ENCODE results near the gene RALGAPA2.
A peak's percentile ranks its signal among the peaks of the same experiment; 100 is the strongest.

The RALGAPA2 gene

GRCh38 chr20:20630551-20630950 is 81.9 kb downstream of the RALGAPA2 start:
- DNase-seq (ENCODE audit: low spot score), result no peak

- no peak for DNase-seq (ENCODE audit: low spot score)
Measured at GRCh38 chr20:20629556-20630188, 82.8 kb downstream of the RALGAPA2 start.

- DNase-seq (ENCODE audit: low spot score), result no peak
Measured at GRCh38 chr20:20628314-20628713, 84.1 kb downstream of the RALGAPA2 start.

GRCh38 chr20:20627471-20627870 is 85.0 kb downstream of the RALGAPA2 start:
- DNase-seq (ENCODE audit: low spot score), result no peak

- DNase-seq (ENCODE audit: low spot score), result no peak
Measured at GRCh38 chr20:20624914-20625313, 87.5 kb downstream of the RALGAPA2 start.

- no peak for DNase-seq (ENCODE audit: low spot score)
Measured at GRCh38 chr20:20621195-20621594, 91.2 kb downstream of the RALGAPA2 start.

GRCh38 chr20:20614391-20614790 is 98.1 kb downstream of the RALGAPA2 start:
- DNase-seq (ENCODE audit: low spot score), result no peak

- no peak for DNase-seq (ENCODE audit: low spot score)
Measured at GRCh38 chr20:20612251-20612650, 100.2 kb downstream of the RALGAPA2 start.

- DNase-seq (ENCODE audit: low spot score), result no peak
Measured at GRCh38 chr20:20611167-20611566, 101.3 kb downstream of the RALGAPA2 start.

GRCh38 chr20:20609522-20609921 is 102.9 kb downstream of the RALGAPA2 start:
- DNase-seq (ENCODE audit: low spot score), result no peak

GRCh38 chr20:20608641-20609040 is 103.8 kb downstream of the RALGAPA2 start:
- no peak for DNase-seq (ENCODE audit: low spot score)

GRCh38 chr20:20608041-20608440 is 104.4 kb downstream of the RALGAPA2 start:
- DNase-seq (ENCODE audit: low spot score), result no peak

- no peak for DNase-seq (ENCODE audit: low spot score)
Measured at GRCh38 chr20:20606881-20607280, 105.6 kb downstream of the RALGAPA2 start.

GRCh38 chr20:20606050-20606449 is 106.4 kb downstream of the RALGAPA2 start:
- DNase-seq (ENCODE audit: low spot score), result no peak

- DNase-seq (ENCODE audit: low spot score), result no peak
Measured at GRCh38 chr20:20604907-20605306, 107.5 kb downstream of the RALGAPA2 start.

- no peak for DNase-seq (ENCODE audit: low spot score)
Measured at GRCh38 chr20:20604357-20604756, 108.1 kb downstream of the RALGAPA2 start.

GRCh38 chr20:20603339-20603990 is 109.0 kb downstream of the RALGAPA2 start:
- DNase-seq (ENCODE audit: low spot score), result peak; percentile 24

- DNase-seq (ENCODE audit: low spot score), result no peak
Measured at GRCh38 chr20:20597966-20598365, 114.5 kb downstream of the RALGAPA2 start.

GRCh38 chr20:20594171-20594530 is 118.3 kb downstream of the RALGAPA2 start:
- no peak for DNase-seq (ENCODE audit: low spot score)

GRCh38 chr20:20593447-20594170 is 118.8 kb downstream of the RALGAPA2 start:
- peak; percentile 79 for DNase-seq (ENCODE audit: low spot score)

GRCh38 chr20:20585146-20585545 is 127.3 kb downstream of the RALGAPA2 start:
- no peak for DNase-seq (ENCODE audit: low spot score)

GRCh38 chr20:20582734-20583133 is 129.7 kb downstream of the RALGAPA2 start:
- no peak for DNase-seq (ENCODE audit: low spot score)

GRCh38 chr20:20580139-20580538 is 132.3 kb downstream of the RALGAPA2 start:
- DNase-seq (ENCODE audit: low spot score), result no peak
